K562 (cell line): ENCODE data around the gene MPRIP. TPM values are rescaled to one million over a fixed set of nuclear protein-coding genes. Genes with fewer than 3 reads are reported as not detected.

Source experiments
- ATAC-seq: fragments of 200-7000 bp; cut with Tn5 transposase; 3 replicates; pipeline ENCODE4 v1.9.1; 2020; ENCODE audit warnings: moderate library complexity
- BruUV-seq: library from RNA; stranded (reverse); fragments of 400-500 nt; replicated peaks from 2 replicates; lab custom pipeline; 2021; lab: Mats Ljungman, UMichigan
- CTCF ChIA-PET: fragments of 300-600 bp; formaldehyde crosslinking; extraction: SDS; loops from one replicate; lab custom pipeline; 2021; ENCODE audit warnings: low intra/inter-chr PET ratio; lab: Yijun Ruan, JAX
- POLR2A ChIA-PET: fragments of 300-600, 350-650 bp; sonication (Branson Sonifier 250); formaldehyde crosslinking; extraction: SDS; loops from one replicate; lab custom pipeline; 2021; ENCODE audit warnings: antibody characterized with exemption, inconsistent platforms; lab: Yijun Ruan, JAX
- DNase-seq, 4 experiments: peaks; one replicate each; pipeline versions ENCODE4 v3.0.0 to v3.0.0-alpha.2; 2011 to 2018; ENCODE audit warnings: low spot score in 3 of 4, mixed read lengths in 3 of 4; ENCODE audit errors: extremely low read depth in 1 of 4
- FAIRE-seq: peaks from 2 replicates; lab custom pipeline; 2011; peaks lifted over from hg19 to GRCh38; lab: Jason Lieb, UNC
- H2AFZ ChIP-seq: 2 replicates; pipeline ENCODE4 v1.6.0; 2011; ENCODE audit warnings: low read depth, low read length, control low read depth, inconsistent platforms
- H3K27ac ChIP-seq: fragments of 200-600 bp; 3 replicates; pipeline ENCODE4 v1.8.0; 2011; ENCODE audit warnings: low read depth, mild to moderate bottlenecking, control low read depth, inconsistent platforms, low read length, moderate library complexity, mixed read lengths; ENCODE audit errors: extremely low read depth
- H3K27me3 ChIP-seq, 2 experiments: fragments of 300-600 bp in 1 of 2; 2 replicates in 1 of 2; 3 replicates in 1 of 2; pipeline versions ENCODE4 v1.6.0 to v1.8.0; 2011; ENCODE audit warnings: inconsistent platforms in 2 of 2, low read length in 2 of 2, mild to moderate bottlenecking in 1 of 2, mixed read lengths in 1 of 2, moderate library complexity in 1 of 2; ENCODE audit not compliant: control insufficient read depth in 2 of 2, insufficient read depth in 2 of 2
- H3K36me3 ChIP-seq: fragments of 300-600 bp; 3 replicates; pipeline ENCODE4 v1.8.0; 2011; ENCODE audit warnings: mild to moderate bottlenecking, low read length, inconsistent platforms; ENCODE audit not compliant: control insufficient read depth, insufficient read depth
- H3K4me1 ChIP-seq, 2 experiments: fragments of 200-600 bp in 1 of 2; replicated peaks in 1 of 2; 2 replicates in 1 of 2; 3 replicates in 1 of 2; pipeline versions ENCODE4 v1.5.1 to v1.8.0; 2011; ENCODE audit warnings: inconsistent platforms in 2 of 2, low read length in 2 of 2, mild to moderate bottlenecking in 1 of 2, mixed read lengths in 1 of 2, moderate library complexity in 1 of 2; ENCODE audit not compliant: control insufficient read depth in 2 of 2, insufficient read depth in 2 of 2
- H3K4me2 ChIP-seq: 2 replicates; pipeline ENCODE4 v1.6.1; 2011; ENCODE audit warnings: low read length, control low read depth, inconsistent platforms, mixed read lengths; ENCODE audit not compliant: insufficient read depth
- H3K4me3 ChIP-seq: fragments of 200-600 bp; sonication (generic), shearing (Covaris generic); 2 replicates; pipeline ENCODE4 v1.5.1; 2016; ENCODE audit warnings: control low read depth, inconsistent platforms
- H3K79me2 ChIP-seq: fragments of 200-600 bp; 3 replicates; pipeline ENCODE4 v1.8.0; 2011; ENCODE audit warnings: low read length, inconsistent platforms; ENCODE audit not compliant: control insufficient read depth, insufficient read depth
- H3K9ac ChIP-seq, 2 experiments: 2 replicates each; pipeline versions ENCODE4 v1.6.0 to v1.6.1; 2011; ENCODE audit warnings: low read depth in 2 of 2, low read length in 2 of 2, control low read depth in 1 of 2, inconsistent platforms in 1 of 2, mild to moderate bottlenecking in 1 of 2, mixed read lengths in 1 of 2; ENCODE audit not compliant: insufficient read depth in 1 of 2
- H3K9me1 ChIP-seq: one replicate; pipeline ENCODE4 v1.6.0; 2011; ENCODE audit warnings: inconsistent platforms, mild to moderate bottlenecking, low read length, moderate library complexity; ENCODE audit not compliant: control insufficient read depth, insufficient read depth
- H3K9me3 ChIP-seq: replicated peaks from 2 replicates; pipeline ENCODE4 v1.5.1; 2011; ENCODE audit warnings: low read depth, low read length, inconsistent platforms; ENCODE audit not compliant: control insufficient read depth, insufficient read depth
- H4K20me1 ChIP-seq: replicated peaks from 2 replicates; pipeline ENCODE4 v1.6.1; 2011; ENCODE audit warnings: low read length, inconsistent platforms, mixed read lengths; ENCODE audit not compliant: control insufficient read depth, insufficient read depth
- CTCF ChIP-seq, 3 experiments: IDR thresholded peaks in 2 of 3; conservative IDR thresholded peaks in 1 of 3; 2 replicates each; pipeline ENCODE4 v1.5.1; 2011 to 2012; ENCODE audit warnings: low read length in 3 of 3, mild to moderate bottlenecking in 3 of 3, control low read depth in 2 of 3, improper control_type of control experiment in 1 of 3, inconsistent platforms in 1 of 3, low read depth in 1 of 3, mixed read lengths in 1 of 3, moderate library complexity in 1 of 3; ENCODE audit not compliant: insufficient read depth in 2 of 3
- IRF1 ChIP-seq: sonication (generic); formaldehyde crosslinking; IDR thresholded peaks from 2 replicates; pipeline ENCODE4 v1.8.0; 2022; ENCODE audit warnings: missing genetic modification reagents, mild to moderate bottlenecking, borderline replicate concordance
- MGA ChIP-seq: fragments of 450-650 bp; IDR thresholded peaks from 2 replicates; pipeline ENCODE4 v1.6.1; 2016; ENCODE audit warnings: mild to moderate bottlenecking, moderate library complexity
- SUPT5H ChIP-seq: fragments of 450-650 bp; IDR thresholded peaks from 2 replicates; pipeline ENCODE4 v1.6.1; 2016
- ZKSCAN3 ChIP-seq: fragments of 250-450 bp; sonication (Bioruptor Pico); IDR thresholded peaks from 2 replicates; pipeline ENCODE4 v1.4.0; 2020
- WGBS: fragments of 100-300 bp; shearing (Covaris generic); methylation state at CpG from one replicate; pipeline ENCODE4 v1.1.6; 2016; ENCODE audit warnings: low coverage, mixed read lengths; ENCODE audit not compliant: insufficient coverage; ENCODE audit errors: missing lambda C conversion rate; 5-methylcytosine and 5-hydroxymethylcytosine counted together
- in situ Hi-C: fragments of 300-500 bp; cut with MboI; formaldehyde crosslinking; loops from 4 replicates; pipeline ENCODE4 v1.15.0; 2018; ENCODE audit warnings: inconsistent platforms, mixed read lengths
- intact Hi-C: fragments of 100-400 bp; cut with micrococcal nuclease; formaldehyde crosslinking; loops from 2 replicates; pipeline ENCODE4 v1.14.2; 2022
- polyA plus RNA-seq, 8 experiments: library from polyadenylated mRNA; depleted of rRNA in 4 of 8; stranded (reverse) in 5 of 8; unstranded in 3 of 8; fragments of >200 nt; fragmentation: Nextera tagmentation in 2 of 8; fragmentation: Illumina TruSeq in 1 of 8; extraction: Ambion mirVana in 2 of 8; extraction: Trizol in 1 of 8; gene quantifications; 2 replicates each; pipeline versions ENCODE4 v1.2.1 to v1.2.3, GENCODE V29; 2011 to 2014; ENCODE audit warnings: inconsistent platforms in 1 of 8, missing spikeins in 1 of 8
- total RNA-seq, 7 experiments: library from RNA; depleted of rRNA in 6 of 7; stranded (reverse); fragments of >200 nt in 6 of 7; fragmentation: Illumina TruSeq in 2 of 7; extraction: Trizol in 2 of 7; gene quantifications; 2 replicates each; pipeline versions ENCODE4 v1.2.1 to v1.2.3, GENCODE V29; 2011 to 2021; ENCODE audit warnings: low replicate concordance in 1 of 7

Gene MPRIP
- total and polyA plus RNA-seq, 9 of the 15 experiments (the other 6 are each of a cell fraction or from before 2014, with no cell fraction given) = 10.0 to 72.6 (median 30.1) TPM

- TF ChIP-seq ZKSCAN3 (CRISPR knock-in tag) (no peak), CTCF (IDR thresholded peaks at IDR 0.05 in 2 of 3, conservative IDR thresholded peaks at IDR 0.05 in 1 of 3; ENCODE audit: insufficient read depth in 2 of 3, low read depth in 1 of 3, low read length in 3 of 3) (no peak), SUPT5H (no peak)
Observed at GRCh38 chr17:17130077-17130844, 88.0 kb downstream of the MPRIP start (continued).

- no peak overlapping the region for H3K4me3 ChIP-seq
- DNase-seq = no peak
- BruUV-seq = no TSS peak
- no peaks in the 10 kb centered on the region for H3K9me3 ChIP-seq
- H2AFZ ChIP-seq = no peak overlapping the region
- H3K4me2 ChIP-seq = no peak overlapping the region
- ChIA-PET POLR2A (no interaction called here), CTCF (no interaction called here)
- H4K20me1 ChIP-seq = 0 out of 2 replicates have a peak, but pooled peaks cover 3% of the 10 kb centered on the region
- H3K27ac ChIP-seq = no peak overlapping the region
- 86% methylated on average over 4 of the region's 4 CpGs for WGBS
- H3K79me2 ChIP-seq = no peaks in the 10 kb centered on the region
- no peak for FAIRE-seq
- 0 out of 3 replicates have a peak, but pooled peaks cover 8% of the 10 kb centered on the region for H3K36me3 ChIP-seq
- peaks cover 0 to 3% of the 10 kb centered on the region in 2 experiments; a peak in 1 of 5 replicates for H3K4me1 ChIP-seq
- in situ Hi-C loops = no loop called here
- no peak for ATAC-seq
- H3K9ac ChIP-seq = no peak overlapping the region; a peak in 1 of 4 replicates
- H3K27me3 ChIP-seq = no peaks in the 10 kb centered on the region
- intact Hi-C loops = no loop called here
- no peaks in the 10 kb centered on the region for H3K9me1 ChIP-seq
- no peak for TF ChIP-seq MGA
- no peak for TF ChIP-seq IRF1 (CRISPR knock-in tag)
Observed at GRCh38 chr17:17131839-17132238, 89.6 kb downstream of the MPRIP start.
